Measurements from ENCODE around the gene HARBI1.

Gene HARBI1

DNA sequence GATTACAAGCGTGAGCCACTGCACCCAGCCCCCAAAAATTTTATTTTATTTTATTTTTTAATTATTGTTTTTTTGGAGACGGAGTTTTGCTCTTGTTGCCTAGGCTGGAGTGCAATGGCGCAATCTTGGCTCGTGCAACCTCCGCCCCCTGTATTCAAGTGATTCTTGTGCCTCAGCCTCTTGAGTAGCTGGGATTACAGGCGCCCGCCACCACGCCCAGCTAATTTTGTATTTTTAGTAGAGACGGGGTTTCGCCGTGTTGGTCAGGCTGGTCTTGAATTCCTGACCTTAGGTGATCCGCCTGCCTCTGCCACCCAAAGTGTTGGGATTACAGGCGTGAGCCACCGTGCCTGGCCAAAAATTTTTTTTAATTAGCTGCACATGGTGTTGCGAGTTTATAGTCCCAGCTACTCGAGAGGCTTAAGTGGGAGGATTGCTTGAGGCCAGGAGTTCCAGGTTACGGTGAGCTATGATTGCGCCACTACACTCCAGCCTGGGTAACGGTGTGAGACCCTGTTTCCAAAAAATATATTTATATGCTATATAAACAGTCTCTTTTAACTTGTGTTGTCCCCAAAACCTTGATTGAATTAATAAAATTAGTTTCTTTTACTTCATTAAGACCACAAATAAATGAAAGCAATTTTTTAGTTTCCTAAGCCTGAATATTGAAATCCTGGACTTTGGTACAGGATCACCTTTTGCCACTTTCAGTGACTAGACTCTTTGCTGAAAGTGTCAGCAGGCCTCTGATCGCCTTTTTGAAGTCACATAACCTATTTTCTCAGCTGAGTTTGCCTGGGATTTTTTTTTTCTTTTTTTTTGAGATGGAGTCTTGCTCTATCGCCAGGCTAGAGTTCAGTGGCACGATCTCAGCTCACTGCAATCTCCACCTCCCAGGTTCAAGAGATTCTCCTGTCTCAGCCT lies 16.5 kb upstream of the HARBI1 start:
- DNase-seq (ENCODE audit: low read depth in 4 of 4, low spot score in 1 of 4), result no peak

DNA sequence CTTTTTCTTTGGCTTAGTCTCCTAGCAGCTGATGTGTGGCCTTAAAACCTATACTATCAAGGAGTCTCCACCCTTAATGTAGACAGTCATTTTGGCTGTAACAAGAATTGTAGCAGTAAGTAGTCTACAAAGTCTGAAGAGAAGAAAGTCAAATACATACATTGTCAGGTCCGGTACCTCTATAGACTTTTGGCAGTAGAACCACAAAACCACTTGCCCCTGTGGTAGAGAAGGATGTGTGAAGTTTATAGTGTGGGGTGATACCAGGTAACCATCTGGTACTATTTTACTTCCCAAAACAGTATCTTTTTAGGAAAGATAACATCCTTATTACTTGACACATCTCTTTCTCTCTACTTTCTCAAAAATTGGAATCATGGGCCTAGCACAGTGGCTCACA lies 15.5 kb upstream of the HARBI1 start:
- no peak for DNase-seq (ENCODE audit: low read depth in 4 of 4, low spot score in 1 of 4)

DNA sequence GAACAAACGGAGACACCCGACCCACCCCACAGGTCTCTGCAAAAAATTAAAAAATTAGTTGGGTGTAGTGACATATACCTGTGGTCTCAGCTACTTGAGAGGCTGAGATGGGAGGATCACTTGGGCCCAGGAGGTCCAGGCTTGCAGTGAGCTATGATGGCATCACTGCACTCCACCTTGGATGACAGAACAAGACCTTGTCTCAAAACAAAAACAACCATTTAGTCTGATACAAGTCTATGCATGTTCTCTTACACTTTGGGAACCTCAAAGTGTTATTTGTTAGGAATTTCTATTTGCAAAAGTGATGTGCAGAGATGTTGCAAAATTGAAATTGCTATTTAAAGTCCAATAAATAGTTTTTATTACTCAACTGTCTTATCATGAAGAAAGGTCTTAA lies 14.6 kb upstream of the HARBI1 start:
- no peak for DNase-seq (ENCODE audit: low read depth in 4 of 4, low spot score in 1 of 4)

DNA sequence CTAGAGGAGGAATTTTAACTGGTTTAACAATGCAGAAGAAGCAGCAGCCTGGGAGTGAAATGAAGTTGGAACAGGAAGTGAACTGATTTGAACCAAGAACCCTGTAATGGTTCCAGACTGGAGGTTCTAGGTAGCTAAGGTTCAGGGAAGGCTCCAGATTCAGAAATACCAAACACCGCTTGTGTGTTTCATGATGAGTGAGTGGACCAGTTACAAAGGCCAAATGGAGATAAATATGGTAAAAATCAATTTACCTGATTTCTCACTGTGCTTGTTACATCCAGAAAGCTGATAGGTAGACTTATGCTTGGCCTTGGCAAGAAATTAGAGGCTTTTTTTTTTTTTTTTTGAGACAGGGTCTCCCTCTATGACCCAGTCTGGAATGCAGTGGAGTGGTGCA lies 13.2 kb upstream of the HARBI1 start:
- DNase-seq (ENCODE audit: low read depth in 4 of 4, low spot score in 1 of 4), result no peak

DNA sequence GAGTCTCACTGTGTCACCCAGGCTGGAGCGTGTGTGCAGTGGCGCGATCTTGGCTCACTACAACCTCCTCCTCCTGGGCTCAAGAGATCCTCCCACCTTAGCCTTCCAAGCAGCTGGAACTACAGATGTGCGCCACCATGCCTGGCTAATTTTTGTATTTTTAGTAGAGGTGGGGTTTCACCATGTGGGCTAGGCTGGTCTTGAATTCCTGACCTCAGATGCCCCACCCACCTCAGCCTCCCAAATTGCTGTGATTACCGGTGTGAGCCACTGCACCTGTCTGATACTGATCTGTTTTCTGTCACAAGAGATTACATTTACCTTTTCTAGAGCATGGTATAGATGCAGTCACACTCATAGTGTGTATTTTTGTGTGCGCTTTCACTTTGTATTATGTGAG lies 11.9 kb upstream of the HARBI1 start:
- no peak for DNase-seq (ENCODE audit: low read depth in 4 of 4, low spot score in 1 of 4)

DNA sequence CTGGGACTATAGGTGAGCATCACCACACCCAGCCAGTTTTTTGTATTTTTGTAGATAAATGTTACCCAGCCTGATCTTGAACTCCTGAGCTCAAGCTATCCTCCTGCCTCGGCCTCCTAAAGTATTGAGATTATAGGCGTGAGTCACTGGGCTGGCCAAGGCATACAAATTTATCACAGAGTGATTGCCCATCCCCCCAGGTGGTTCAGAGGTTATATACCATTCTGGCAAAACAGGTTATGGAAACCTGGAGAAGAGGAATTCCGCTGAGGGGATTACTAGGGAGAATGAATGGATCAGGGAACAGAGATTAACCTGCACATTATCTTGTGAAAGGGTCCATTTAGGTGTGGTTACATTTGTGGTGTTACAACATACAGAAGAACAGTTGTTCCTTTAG lies 8.4 kb upstream of the HARBI1 start:
- no peak for DNase-seq (ENCODE audit: low read depth in 4 of 4, low spot score in 1 of 4)

DNA sequence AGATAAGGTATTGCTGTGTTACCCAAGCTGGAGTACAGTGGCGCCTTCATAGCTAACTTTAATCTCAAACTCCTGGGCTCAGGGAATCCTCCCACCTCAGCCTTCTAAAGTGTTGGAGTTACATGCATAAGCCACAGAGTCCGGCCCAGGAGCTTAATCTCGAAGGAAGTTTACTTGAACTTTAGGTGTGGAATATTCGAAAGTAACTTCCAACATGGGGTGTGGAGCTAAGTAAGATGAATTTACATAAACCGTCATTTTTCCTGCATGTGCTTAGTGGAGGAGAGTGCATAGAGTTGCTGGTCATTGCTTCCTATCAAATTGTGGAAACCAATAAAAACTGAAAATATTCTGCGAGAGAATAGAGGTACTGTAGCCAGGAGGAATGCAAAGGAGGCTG lies 1.8 kb upstream of the HARBI1 start:
- DNase-seq (ENCODE audit: low read depth in 4 of 4, low spot score in 1 of 4), result no peak

DNA sequence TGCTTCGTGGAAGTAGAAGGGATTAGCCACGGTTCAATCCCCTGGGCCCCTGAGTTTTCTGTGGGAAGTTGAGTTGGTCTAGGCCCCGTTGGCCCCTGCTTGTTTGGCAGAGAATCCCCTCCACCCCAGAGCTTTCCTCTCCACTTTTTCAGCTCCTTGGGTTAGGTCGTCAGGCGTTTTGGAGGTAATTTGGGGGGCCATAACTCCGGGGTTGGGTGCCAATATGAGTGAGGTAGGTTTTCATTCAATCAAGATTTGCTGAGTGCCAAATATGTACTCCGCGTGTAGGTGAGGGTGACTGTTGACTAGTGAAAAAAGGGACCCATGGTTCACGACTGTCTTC lies 916 bp upstream of the HARBI1 start:
- DNase-seq (ENCODE audit: low read depth in 4 of 4, low spot score in 1 of 4), result no peak

DNA sequence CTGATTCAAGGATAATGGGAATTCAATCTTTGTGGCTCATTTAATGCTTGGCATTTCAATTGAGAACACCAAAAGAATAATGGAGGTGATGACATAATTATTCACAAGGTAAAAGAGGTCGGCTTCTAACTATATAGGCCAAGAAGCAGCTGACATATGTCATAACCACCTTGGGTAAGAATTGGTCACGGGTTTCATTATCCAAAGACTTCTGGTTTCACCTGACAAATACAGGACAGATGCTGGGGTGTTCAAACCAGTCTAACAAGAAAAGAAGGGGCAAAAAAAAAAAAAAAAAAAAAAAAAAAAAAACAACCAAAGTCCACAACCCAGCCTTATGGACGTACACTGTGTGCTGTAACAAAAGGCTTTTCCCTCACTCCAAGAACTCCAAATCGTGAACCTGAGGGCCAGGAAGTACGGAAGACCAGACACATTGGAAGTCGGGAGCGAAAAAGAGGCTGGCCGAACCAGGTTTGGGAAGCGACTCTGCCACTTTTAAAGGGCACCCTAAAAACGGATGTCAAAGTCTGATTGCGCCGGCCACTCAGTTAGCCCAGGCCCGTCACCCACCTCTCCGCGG lies 385 bp downstream of the HARBI1 start:
- DNase-seq (ENCODE audit: low read depth in 4 of 4, low spot score in 1 of 4), result no peak

DNA sequence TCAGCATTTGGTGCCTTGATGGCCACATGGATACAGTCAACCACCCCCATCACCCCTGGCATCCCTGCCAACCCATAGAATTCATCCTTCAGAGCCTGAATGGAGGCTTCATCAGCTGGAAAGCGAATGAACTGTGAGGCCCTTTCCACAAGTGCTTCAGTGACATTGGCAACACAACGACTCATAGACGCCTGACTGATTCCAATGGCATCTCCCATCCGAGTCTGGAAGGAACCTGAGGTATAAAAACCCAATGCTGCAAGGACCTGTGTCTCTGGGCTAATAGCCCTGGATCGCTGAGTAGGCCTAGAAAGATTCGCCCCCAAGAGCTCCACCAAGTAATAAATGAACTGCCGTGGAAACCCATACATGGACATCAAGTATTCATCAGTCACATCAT lies 1.3 kb downstream of the HARBI1 start:
- no peak for DNase-seq (ENCODE audit: low read depth in 4 of 4, low spot score in 1 of 4)

DNA sequence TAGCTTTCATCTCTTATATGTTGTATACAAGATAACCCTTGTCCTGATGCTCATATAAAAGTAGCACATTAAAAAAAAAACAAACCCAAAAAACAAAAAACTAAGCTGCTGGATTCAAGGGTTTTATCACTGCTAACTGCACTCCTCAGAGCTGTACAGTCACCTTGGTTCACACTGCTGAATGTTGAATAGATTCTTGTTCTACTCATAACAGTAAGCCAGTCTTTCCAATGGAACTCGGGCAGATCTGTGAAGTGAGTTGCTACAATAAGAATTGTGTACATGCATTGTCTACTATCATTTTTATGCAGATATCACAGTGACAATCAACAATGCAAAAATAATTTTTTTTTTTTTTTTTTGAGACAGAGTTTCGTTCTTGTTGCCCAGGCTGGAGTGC lies 4.7 kb downstream of the HARBI1 start:
- no peak for DNase-seq (ENCODE audit: low read depth in 4 of 4, low spot score in 1 of 4)

DNA sequence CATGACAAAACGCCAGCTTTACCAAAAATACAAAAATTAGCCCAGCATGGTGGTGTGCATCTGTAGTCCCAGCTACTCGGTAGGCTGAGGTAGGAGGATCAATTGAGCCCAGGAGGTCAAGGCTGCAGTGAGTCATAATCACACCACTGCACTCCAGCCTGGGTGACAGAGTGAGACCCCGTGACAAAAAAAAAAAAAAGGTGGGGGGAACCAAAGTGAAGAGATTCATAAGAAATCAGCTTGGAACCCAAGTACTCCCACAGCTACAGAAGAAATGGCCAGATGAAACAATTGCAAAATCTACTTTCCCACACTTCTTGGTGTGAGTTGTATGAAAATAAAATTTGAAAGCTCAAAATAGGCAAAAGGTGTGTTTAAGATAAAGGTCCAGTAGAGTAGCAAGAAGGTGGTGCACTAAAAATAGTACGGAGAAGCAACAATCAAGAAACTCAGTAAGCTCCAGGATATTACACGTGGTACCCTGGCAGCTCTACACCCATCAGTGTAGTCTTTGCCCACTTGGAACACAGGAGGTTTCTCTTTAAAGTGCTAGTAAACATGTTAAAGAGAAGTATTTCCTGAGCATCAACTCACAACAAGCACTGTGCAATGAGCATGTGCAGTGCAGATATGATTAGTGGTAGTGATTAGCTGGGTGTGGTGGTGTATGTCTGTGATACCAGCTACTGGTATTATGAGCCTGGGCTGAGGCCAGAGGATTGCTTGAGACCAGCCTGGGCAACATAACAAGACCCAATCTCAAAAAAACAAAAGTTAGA lies 5.3 kb downstream of the HARBI1 start:
- DNase-seq (ENCODE audit: low read depth in 4 of 4, low spot score in 1 of 4), result no peak

DNA sequence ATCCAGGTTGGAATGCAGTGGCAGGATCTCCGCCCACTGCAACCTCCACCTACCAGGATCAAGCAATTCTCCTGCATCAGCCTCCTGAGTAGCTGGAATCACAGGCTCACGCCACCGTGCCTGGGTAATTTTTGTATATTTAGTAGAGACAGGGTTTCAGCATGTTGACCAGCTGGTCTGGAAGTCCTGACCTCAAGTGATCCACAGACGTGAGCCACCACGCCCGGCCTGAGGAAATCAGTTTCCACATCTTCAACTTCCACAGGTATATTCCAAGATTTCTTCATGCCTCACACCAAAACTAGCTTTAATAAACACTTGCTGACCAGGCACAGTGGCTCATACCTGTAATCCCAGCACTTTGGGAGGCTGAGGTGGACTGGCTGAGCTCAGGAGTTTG lies 7.6 kb downstream of the HARBI1 start:
- DNase-seq (ENCODE audit: low read depth in 4 of 4, low spot score in 1 of 4), result no peak

DNA sequence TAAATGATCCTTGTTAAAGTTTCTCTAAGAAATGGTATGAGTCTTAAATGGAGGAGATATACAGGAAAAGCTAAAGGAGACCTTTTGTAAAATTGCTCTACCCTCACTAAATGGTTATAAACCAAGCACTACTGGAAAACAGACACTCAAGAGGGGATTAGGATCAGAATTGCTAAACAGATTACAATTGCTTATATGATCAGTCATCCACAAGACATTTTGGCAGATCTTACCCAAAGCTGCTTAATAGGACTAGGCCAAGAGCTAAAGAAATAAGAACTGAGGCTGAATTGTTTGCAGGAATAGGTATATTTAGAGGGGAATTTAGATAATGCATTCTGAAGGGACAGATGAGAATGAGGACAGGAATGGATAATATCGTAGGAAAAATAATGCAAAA lies 9.5 kb downstream of the HARBI1 start:
- no peak for DNase-seq (ENCODE audit: low read depth in 4 of 4, low spot score in 1 of 4)

DNA sequence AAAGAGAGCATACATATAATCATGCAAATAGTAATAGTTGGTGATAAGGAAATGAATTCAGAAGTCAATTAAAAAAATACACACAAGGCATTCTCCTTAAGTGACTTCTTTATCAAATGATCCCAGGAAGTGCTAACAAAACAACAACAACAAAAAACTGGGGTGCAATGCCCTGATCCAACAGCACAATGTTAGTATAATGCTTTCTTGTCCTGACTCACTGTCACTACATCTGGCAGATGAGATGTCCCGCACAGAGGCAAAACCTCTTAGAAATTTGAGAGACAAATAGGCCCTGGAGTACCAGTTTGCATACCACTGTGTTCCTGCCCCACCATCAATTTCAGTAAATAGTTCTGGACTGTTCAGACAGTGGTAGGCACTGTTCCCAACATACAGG lies 12.2 kb downstream of the HARBI1 start:
- DNase-seq (ENCODE audit: low read depth in 4 of 4, low spot score in 1 of 4), result no peak

DNA sequence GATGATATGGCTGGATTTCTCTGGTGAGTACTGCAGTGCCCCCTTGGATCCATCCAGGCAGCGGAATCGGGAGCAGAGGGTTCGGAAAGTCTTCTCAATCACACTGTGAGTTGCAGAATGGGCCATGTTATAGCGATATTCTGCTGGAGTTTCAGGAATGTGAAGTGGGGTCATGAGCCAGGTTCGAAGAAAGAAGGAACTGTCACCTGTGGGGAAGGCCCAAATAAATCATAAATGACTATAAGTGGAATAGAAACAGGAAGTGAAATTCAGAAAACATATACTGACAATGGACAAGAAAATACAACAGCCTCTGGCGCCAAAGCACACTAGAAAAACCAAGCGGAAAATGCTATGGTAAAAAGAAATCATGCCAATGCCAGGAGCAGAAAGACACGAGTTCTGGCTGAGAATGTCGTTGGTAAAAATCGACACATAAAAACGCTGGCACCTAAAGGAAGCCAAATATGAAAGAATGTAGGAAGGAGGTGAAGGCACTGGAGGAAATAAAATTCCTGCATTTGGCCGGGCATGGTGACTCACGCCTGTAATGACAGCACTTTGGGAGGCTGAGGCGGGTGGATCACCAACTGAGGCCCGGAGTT lies 13.2 kb downstream of the HARBI1 start:
- no peak for DNase-seq (ENCODE audit: low read depth in 4 of 4, low spot score in 1 of 4)

DNA sequence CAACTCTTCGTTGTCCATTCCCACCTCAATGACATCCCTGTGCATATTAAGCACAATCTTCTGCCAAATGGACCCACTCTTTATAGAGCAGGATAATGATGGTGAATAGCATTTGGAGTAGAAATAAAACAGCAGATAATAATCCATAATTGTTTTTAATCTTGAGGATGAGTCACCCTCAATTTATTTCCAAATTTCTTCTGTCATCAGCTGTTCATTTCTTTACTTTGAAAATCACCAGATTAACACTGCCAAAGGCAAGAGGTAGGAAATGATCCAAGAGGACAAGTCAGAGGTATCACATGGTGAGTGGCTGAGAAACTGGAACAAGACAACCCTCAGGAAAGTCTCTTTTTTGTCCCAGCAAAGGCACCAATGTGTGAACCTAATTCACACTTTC lies 15.9 kb downstream of the HARBI1 start:
- DNase-seq (ENCODE audit: low read depth in 4 of 4, low spot score in 1 of 4), result no peak

DNA sequence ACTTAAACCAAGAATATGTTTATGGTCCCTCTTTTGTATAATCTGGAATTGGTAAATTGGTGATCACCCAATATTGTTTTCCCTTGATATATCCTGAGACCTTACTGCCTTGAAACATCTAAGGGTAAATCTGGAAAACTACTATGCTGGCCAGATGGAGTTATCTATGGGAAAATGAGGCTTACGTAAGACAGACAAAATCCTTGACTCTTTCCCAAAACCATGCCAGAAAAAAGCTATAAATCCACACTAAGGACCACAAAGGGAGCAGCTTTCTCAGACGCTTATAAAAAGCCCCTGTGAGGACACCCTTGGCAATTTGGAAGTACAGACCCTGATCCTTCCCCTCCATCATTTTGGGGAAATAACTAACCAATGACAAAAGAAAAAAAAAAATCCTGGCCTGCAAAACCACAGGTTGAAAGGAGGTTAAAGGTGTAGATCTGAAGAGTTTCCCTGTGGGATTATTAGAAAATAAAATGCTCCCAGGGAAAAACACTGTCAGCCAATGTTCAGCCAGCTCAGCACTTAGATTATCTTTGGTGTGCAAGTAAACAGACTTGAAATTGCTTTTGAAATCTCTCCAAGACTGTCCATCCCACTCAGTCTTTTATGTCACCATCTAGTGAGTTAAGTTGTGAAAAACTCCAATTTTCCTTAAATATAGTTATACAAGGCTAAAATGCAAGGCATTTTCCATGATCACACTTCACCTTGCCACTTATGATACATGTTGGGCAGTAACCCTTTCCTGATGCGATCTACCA lies 16.6 kb downstream of the HARBI1 start:
- no peak for DNase-seq (ENCODE audit: low read depth in 4 of 4, low spot score in 1 of 4)

DNA sequence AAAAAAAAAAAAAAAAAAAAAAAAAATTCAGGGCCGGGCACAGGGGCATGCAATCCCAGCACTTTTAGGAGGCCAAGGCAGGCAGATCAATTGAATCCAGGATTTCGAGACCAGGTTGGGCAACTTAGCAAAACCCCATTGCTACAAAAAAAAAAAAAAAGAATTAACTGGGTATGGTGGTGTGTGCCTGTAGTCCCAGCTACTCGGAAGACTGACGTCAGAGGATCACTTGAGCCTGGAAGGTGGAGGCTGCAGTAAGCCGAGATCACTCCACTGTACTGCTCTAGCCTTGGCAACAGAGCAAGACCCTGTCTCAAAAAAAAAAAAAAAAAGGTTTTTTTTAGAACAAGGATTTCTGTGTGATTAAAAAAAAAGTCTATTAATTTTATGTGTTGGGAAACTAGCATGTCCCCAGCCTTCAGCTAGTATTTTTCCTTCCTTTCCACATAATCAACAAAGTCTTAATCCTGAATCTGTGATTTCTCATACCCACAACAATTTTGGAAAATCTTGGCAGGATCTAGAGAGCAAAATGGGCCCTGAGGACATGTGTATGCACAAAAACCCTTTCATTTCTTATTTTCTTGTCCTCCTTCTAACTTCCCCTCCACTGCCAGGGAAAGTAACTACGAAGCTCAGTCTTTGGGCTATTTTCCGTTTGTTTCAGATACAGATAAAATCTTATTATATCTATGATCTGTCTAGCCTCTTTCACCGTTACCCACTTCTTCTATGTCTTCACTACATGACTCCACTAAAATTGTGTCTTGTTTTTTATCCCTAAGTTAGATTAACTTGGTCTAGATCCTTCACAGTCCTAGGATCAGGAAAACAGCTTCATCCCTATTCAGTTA lies 17.5 kb downstream of the HARBI1 start:
- no peak for DNase-seq (ENCODE audit: low read depth in 4 of 4, low spot score in 1 of 4)

DNA sequence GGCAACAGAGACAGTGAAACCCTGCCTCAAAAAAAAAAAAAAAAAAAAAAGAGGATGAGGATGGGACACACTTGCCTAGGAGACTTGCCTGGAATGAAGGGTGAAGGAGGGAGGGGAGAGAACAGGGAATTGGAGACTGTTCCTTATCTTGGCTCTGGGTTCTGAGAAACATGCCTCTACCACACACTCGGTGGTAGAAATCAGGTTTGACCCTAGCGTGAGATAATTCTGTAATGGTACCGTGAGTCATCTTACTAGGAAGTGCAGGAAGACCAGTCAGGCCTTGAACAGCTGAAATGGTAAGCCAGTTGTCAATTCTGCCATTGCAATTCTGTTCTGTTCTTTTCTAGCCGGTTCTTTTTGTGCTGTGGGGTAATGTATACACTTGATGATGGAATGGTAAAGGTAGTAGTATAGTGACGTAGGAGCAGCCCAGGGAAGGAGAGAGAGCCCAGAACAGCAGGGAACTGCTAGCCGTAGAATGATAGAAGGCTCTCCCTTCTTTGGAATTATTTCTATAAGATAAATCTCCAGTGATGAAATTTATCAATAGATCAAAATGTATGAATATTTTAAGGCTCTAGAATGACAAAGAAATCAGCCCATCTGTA lies 19.3 kb downstream of the HARBI1 start:
- DNase-seq (ENCODE audit: low read depth in 4 of 4, low spot score in 1 of 4), result no peak
